Activated CD8-positive, alpha-beta T cell treated with anti-CD3 and anti-CD28 coated beads, Interleukin-2, amount 10 ng/mL, durations not matched to agents 7 days and 5 days (primary cell): ENCODE results near the gene MUC4. TPM values are rescaled to one million over a fixed set of nuclear protein-coding genes. Genes with fewer than 3 reads are reported as not detected.
"Not testable (repeated sequence)": the region's sequence is repeated elsewhere in the genome, so short reads cannot be mapped to it uniquely, and the experiment has no call there.

Experiments
- ATAC-seq: fragments of 150-1000 bp; cut with Tn5 transposase; one replicate; pipeline ENCODE4 v1.10.0; 2021; ENCODE audit warnings: moderate library complexity
- CTCF ChIA-PET: fragments of 350-600 bp; sonication (Branson Sonifier 250); formaldehyde crosslinking; loops from one replicate; lab custom pipeline; 2021; ENCODE audit warnings: antibody characterized with exemption; lab: Charles Lee
- POLR2A ChIA-PET: fragments of 350-600 bp; sonication (Branson Sonifier 250); formaldehyde crosslinking; loops from one replicate; lab custom pipeline; 2021; ENCODE audit warnings: antibody characterized with exemption; lab: Charles Lee
- DNase-seq: peaks from one replicate; pipeline ENCODE4 v3.0.0-alpha.2; 2020
- H3K27ac Mint-ChIP-seq: one replicate; pipeline ENCODE4 v1.8.0; 2021; ENCODE audit warnings: mild to moderate bottlenecking, mixed read lengths
- H3K27me3 Mint-ChIP-seq: one replicate; pipeline ENCODE4 v1.8.0; 2021; ENCODE audit warnings: low read depth, mixed read lengths
- H3K36me3 Mint-ChIP-seq: one replicate; pipeline ENCODE4 v1.8.0; 2021; ENCODE audit warnings: low read depth, mixed read lengths
- H3K4me1 Mint-ChIP-seq: one replicate; pipeline ENCODE4 v1.8.0; 2021; ENCODE audit warnings: low read depth, mixed read lengths
- H3K4me3 Mint-ChIP-seq: one replicate; pipeline ENCODE4 v1.8.0; 2021; ENCODE audit warnings: mild to moderate bottlenecking, mixed read lengths
- H3K9me3 Mint-ChIP-seq: one replicate; pipeline ENCODE4 v1.8.0; 2022; ENCODE audit warnings: mixed read lengths; ENCODE audit not compliant: insufficient read depth
- total RNA-seq, 2 experiments: library from RNA; stranded (reverse); gene quantifications; one replicate each; pipeline ENCODE4 v1.2.3, GENCODE V29; 2021

MUC4 gene
- total RNA-seq, 2 experiments from 2014 or later: 0.05 TPM; not detected in 1

DNA sequence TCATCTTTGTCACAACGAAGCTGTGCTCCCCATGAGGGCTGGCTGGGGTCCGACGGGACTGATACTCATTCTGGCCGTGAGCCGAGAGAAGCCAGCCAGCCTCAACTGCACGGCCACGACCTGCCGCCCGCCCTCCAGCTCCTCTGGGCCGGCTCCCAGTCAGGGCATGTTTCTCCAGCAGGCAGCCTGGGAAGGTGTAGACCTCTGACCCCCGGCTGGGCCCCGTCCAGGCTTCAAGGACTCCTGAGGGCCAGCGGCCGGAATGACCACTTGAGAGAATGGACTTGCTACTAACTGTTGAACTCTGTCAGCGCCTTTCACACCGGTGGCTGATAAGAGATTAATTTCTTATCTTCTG lies 18.1 kb upstream of the MUC4 start:
- H3K27ac Mint-ChIP-seq: no peak overlapping the region

DNA sequence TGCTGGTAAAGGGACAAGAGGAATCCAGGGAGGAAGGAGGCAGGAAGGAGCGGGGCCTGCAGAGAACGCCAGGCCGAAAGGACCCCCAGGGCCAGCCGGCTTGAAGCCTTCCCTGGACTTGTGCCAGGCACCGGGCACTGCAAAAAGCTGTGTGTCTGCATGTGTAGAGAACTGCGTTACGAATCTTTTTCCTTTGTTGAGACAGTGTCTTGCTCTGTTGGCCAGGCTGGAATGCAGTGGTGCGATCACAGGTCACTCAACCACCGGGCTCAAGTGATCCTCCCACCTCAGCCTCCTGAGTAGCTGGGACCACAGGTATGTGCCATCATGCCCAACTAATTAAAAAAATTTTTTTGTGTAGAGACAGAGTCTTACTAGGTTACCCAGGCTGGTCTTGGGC lies 17.0 kb upstream of the MUC4 start:
- POLR2A ChIA-PET: no interaction called here
- CTCF ChIA-PET: interaction anchor here (1.3 kb wide), 1 partner anchor 22 kb away, joined by 5 read pairs; no protein-coding TSS in a partner anchor
- H3K27ac Mint-ChIP-seq: no peak overlapping the region

More for the DNA sequence above, 18.1 kb upstream of the MUC4 start:
- ATAC-seq: no peak
- ChIA-PET CTCF (no interaction called here), POLR2A (no interaction called here)
- DNase-seq: no peak
- Mint-ChIP-seq H3K27me3 (peaks cover 4% of the 10 kb centered on the region), H3K9me3 (no peaks in the 10 kb centered on the region), H3K4me1 (no peaks in the 10 kb centered on the region), H3K36me3 (no peaks in the 10 kb centered on the region), H3K4me3 (no peak overlapping the region)

DNA sequence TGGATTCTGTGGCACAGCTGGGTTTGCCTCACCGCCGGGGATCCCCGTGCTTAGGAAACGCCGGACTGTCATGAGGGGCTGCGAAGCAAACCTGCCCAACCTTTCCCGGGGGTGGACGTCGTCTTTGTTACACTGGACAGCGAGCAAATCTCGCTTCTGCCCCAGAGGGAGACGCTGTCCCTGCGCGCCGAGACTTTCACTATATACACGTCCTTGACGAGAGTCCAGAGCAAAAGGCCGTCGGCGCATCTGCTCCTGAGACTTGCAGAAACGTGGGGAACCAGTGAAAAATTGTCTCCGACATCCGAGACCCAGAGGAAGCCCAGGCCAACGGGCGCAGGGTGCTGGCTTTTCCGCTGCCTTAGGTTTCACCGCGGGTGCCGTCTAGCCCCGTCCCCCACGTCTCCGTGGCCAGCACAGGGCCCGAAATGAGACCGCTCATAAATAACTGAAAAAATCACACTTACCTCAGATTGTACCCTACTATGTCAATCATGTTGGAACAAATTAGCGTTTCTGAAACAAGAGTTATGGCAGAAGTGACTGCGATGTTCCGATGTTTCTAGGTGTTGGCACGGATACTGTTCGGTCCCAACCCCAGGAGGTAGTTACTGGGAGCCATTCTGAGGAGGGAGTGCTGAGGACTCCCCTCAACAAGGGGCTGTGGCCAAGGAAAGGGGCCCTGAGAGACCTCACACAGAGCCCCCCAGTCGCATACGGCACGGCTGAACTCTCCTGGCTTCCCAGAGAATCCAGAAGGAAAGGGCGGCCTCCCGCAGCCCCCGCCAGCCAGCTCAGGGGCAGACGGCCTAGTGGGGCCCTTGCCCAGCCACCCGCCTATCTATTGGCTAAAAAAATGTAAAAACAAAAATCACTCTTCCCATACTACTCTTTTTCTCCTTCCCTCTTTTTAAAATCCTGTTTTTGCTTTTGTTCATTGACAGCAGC lies 14.4 kb upstream of the MUC4 start:
- ChIA-PET CTCF (no interaction called here), POLR2A (no interaction called here)
- Mint-ChIP-seq H3K36me3 (no peaks in the 10 kb centered on the region), H3K27me3 (peaks cover 6% of the 10 kb centered on the region), H3K4me3 (no peak overlapping the region), H3K9me3 (no peaks in the 10 kb centered on the region), H3K27ac (no peak overlapping the region), H3K4me1 (no peaks in the 10 kb centered on the region)
- ATAC-seq: no peak
- no peak for DNase-seq

More for the DNA sequence above, 17.0 kb upstream of the MUC4 start:
- Mint-ChIP-seq H3K9me3 (no peaks in the 10 kb centered on the region), H3K4me3 (no peak overlapping the region), H3K36me3 (no peaks in the 10 kb centered on the region), H3K4me1 (no peaks in the 10 kb centered on the region), H3K27me3 (peaks cover 4% of the 10 kb centered on the region)
- ATAC-seq (no peak), DNase-seq (no peak)

DNA sequence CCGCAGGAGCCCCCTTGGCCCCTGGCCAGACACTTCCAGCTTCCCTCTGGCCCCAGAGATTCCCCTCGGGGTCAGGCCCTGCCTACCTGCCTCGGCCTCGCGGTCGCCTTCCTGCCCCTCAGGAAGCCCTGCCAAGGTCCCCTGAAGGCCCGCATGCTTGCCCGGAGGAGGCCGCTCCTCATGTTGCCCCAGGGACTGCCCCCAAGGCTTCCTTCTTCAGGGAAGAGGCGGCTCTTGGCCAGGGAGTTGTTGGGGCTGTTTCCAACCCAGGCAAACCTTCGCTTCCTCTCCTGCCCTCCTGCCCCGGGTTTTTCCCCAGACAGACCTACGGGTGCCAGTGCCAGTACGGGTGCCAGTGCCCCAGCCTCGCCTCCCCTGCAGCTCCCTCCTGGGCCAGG lies 13.5 kb upstream of the MUC4 start:
- peaks cover 6% of the 10 kb centered on the region for H3K27me3 Mint-ChIP-seq
- no peaks in the 10 kb centered on the region for H3K4me1 Mint-ChIP-seq
- H3K9me3 Mint-ChIP-seq: no peaks in the 10 kb centered on the region
- no peak overlapping the region for H3K27ac Mint-ChIP-seq
- DNase-seq (no peak), ATAC-seq (no peak)
- POLR2A ChIA-PET: no interaction called here
- no peak overlapping the region for H3K4me3 Mint-ChIP-seq
- CTCF ChIA-PET: no interaction called here
- H3K36me3 Mint-ChIP-seq: no peaks in the 10 kb centered on the region

DNA sequence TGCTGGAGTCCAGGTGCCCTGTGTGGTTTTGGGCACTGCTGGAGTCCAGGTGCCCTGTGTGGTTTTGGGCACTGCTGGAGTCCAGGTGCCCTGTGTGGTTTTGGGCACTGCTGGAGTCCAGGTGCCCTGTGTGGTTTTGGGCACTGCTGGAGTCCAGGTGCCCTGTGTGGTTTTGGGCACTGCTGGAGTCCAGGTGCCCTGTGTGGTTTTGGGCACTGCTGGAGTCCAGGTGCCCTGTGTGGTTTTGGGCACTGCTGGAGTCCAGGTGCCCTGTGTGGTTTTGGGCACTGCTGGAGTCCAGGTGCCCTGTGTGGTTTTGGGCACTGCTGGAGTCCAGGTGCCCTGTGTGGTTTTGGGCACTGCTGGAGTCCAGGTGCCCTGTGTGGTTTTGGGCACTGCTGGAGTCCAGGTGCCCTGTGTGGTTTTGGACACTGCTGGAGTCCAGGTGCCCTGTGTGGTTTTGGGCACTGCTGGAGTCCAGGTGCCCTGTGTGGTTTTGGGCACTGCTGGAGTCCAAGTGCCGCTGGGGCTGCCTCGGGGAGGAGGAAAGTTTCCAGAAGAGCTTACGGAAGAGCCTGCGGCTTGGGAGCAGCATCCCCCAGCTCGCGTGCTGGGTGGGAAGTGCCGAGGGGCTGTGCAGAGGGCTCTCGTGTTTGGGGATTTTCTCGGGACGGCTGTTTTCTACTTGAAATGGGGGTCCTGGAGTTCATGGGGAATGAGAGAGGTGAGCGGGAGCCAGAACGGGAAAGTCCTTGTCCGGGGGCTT lies 12.9 kb upstream of the MUC4 start:
- POLR2A ChIA-PET, H3K27ac Mint-ChIP-seq, H3K9me3 Mint-ChIP-seq, H3K36me3 Mint-ChIP-seq, CTCF ChIA-PET, H3K4me1 Mint-ChIP-seq, DNase-seq, ATAC-seq, H3K4me3 Mint-ChIP-seq, H3K27me3 Mint-ChIP-seq: not testable (repeated sequence)

DNA sequence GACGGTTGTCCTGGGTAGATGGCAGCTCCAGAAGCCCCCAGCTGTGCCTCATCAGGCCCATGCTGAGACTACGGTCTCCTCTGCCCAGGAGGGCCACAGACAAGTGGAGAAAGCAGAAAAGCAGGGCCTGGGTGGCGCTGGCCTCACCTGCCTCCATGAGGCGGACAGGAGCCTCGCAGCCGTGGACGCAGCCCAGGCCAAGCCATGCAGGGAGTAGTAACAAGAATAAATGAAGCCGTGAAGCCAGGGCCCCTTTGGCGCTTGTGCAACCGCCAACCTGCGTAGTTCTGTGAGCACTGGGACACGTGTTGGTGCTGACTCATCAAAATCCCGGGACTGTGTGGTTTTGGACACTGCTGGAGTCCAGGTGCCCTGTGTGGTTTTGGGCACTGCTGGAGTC lies 12.3 kb upstream of the MUC4 start:
- H3K27ac Mint-ChIP-seq: no peak overlapping the region
- H3K4me1 Mint-ChIP-seq: no peaks in the 10 kb centered on the region
- no peaks in the 10 kb centered on the region for H3K9me3 Mint-ChIP-seq
- POLR2A ChIA-PET: no interaction called here
- ATAC-seq: no peak
- CTCF ChIA-PET: no interaction called here
- H3K4me3 Mint-ChIP-seq: no peak overlapping the region
- no peak for DNase-seq
- H3K36me3 Mint-ChIP-seq: no peaks in the 10 kb centered on the region
- peaks cover 5% of the 10 kb centered on the region for H3K27me3 Mint-ChIP-seq

DNA sequence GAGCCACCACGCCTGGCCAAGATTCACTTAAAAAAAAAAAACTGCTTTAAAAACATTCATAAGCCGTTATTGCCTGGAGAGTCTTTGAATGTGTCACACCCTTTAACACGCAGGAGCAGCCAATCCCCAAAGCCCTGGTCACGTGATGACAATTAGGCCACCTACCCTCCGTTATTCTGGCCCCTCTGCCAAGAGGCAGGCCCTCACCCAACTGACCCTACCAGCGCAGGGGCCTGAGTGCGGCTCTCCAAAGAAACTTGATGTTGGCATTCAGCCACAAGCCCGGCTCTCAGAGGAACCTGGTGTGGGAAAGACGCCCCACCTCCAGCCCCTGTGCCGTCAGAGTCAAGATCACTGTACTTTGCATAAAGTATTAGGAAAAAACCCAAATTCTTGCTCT lies 11.6 kb upstream of the MUC4 start:
- CTCF ChIA-PET: no interaction called here

DNA sequence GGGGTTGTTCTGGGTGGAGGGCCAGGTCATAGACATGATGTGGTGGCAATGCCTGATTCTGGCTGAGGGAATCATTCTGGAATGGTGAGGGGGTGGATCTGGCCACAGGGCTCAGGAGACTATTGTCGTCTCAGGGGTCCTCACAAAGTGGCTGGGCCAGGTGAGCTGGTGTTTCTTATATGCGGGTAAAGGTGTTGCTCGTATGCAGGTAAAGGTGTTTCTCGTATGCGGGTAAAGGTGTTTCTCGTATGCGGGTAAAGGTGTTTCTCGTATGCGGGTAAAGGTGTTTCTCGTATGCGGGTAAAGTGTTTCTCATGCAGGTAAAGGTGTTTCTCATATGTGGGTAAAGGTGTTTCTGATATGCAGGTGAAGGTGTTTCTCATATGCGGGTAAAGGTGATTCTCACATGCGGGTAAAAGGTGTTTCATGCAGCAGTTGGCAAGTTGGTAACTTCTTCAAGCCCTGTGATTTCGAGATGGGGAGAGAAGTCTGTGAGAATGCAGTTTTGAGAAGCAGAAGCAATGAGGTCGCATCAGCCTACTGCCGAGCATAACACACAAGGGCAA lies 10.5 kb upstream of the MUC4 start:
- Mint-ChIP-seq H3K9me3 (no peaks in the 10 kb centered on the region), H3K27ac (no peak overlapping the region), H3K4me3 (no peak overlapping the region), H3K4me1 (peaks cover 3% of the 10 kb centered on the region), H3K36me3 (no peaks in the 10 kb centered on the region), H3K27me3 (peaks cover 5% of the 10 kb centered on the region)
- ChIA-PET CTCF (no interaction called here), POLR2A (interaction anchor here (0.6 kb wide), 1 partner anchor 64 kb away, joined by 3 read pairs; no protein-coding TSS in a partner anchor)
- ATAC-seq (no peak), DNase-seq (no peak)

More for the DNA sequence above, 11.6 kb upstream of the MUC4 start:
- Mint-ChIP-seq H3K27me3 (peaks cover 5% of the 10 kb centered on the region), H3K4me3 (no peak overlapping the region), H3K36me3 (no peaks in the 10 kb centered on the region), H3K9me3 (no peaks in the 10 kb centered on the region), H3K27ac (no peak overlapping the region), H3K4me1 (no peaks in the 10 kb centered on the region)
- POLR2A ChIA-PET: no interaction called here
- DNase-seq: no peak
- no peak for ATAC-seq

DNA sequence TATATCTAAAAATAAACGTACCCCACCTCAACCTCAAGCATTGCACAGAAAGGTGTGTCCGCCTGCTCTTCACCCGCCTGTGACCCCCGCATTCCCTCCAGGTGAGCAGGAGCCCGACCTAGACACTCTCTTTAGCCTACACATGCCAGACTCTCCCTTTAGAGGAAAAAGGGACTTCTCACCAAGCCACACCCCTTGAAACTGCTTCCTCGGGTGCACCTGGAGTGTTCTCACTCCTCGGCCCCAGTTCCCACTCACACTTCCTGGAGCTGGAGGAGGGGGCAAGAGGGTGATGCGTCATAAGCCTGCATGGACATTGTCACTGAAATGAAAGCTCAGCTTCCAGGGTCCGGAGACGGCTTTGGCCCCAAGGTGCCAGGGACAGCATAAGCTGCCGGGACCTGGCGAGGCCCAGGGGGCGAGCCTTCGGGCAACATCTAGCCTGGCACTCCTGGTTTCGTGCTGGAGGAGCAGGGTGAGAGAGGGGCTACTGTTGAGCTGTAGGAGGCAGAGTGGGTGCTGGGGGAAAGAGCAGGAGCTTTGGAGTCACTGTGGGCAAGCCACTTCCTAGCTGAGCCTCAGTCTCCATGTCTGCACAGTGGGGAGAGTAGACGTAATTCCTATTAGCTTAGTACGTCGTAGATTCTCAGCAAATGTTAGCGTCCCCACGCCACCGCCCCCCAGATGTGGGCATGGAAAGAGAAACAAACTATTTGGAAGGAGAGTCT lies 9.8 kb upstream of the MUC4 start:
- H3K4me1 Mint-ChIP-seq: peaks cover 3% of the 10 kb centered on the region
- DNase-seq (no peak), ATAC-seq (no peak)
- no peak overlapping the region for H3K4me3 Mint-ChIP-seq
- H3K27me3 Mint-ChIP-seq: peaks cover 5% of the 10 kb centered on the region
- ChIA-PET CTCF (no interaction called here), POLR2A (interaction anchor here (0.6 kb wide), 1 partner anchor 63 kb away, joined by 3 read pairs; no protein-coding TSS in a partner anchor)
- H3K27ac Mint-ChIP-seq: no peak overlapping the region
- H3K9me3 Mint-ChIP-seq: no peaks in the 10 kb centered on the region
- no peaks in the 10 kb centered on the region for H3K36me3 Mint-ChIP-seq

DNA sequence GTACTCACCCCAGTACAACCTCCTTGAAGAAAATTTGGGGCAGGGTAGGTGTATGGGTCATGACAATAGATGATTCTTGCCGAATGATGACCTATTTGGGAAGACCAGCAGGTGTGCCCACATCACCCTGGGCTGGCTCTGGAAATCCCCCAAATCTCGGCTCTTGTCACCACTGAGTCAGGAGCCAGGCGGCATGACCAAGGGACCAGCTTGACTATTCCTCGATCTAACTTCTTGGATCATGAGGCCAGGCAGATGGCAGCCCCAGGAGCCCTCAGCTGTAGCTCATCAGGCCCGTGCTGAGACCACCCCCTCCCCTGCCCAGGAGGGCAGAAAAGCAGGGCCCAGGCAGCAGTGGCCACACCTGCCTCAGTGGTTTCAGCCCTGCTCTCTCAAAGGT lies 9.2 kb upstream of the MUC4 start:
- no peak for ATAC-seq
- DNase-seq: no peak
- Mint-ChIP-seq H3K27ac (no peak overlapping the region), H3K4me1 (peaks cover 3% of the 10 kb centered on the region), H3K36me3 (no peaks in the 10 kb centered on the region), H3K9me3 (no peaks in the 10 kb centered on the region), H3K27me3 (peaks cover 5% of the 10 kb centered on the region), H3K4me3 (no peak overlapping the region)
- ChIA-PET CTCF (no interaction called here), POLR2A (no interaction called here)

DNA sequence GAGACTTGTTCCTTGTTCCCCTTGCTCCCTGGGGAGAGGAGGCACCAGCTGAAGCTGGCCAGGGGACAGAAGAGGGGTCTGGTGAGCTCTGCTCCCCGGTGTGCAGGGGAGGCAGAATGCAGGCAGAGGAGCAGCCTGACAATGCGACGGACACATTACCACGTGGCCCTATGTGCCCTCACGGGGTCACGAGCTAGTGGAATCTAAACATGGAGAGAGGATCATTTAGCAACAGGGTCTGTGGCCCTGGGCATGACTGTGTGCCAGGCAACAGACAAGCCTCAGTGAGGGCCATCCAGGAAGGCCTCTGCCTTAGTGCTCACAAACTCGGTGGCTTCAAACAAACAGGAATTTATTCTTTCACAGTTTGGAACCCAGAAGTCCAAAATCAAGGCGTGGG lies 8.5 kb upstream of the MUC4 start:
- CTCF ChIA-PET: interaction anchor here (2.2 kb wide), 1 partner anchor 39 kb away, joined by 5 read pairs; no protein-coding TSS in a partner anchor
- no peak overlapping the region for H3K27ac Mint-ChIP-seq
- H3K27me3 Mint-ChIP-seq: peaks cover 5% of the 10 kb centered on the region
- H3K36me3 Mint-ChIP-seq: no peaks in the 10 kb centered on the region
- H3K4me1 Mint-ChIP-seq: peaks cover 7% of the 10 kb centered on the region
- POLR2A ChIA-PET: no interaction called here
- H3K4me3 Mint-ChIP-seq: no peak overlapping the region
- H3K9me3 Mint-ChIP-seq: no peaks in the 10 kb centered on the region
- ATAC-seq: no peak
- DNase-seq: no peak
